Esophagus squamous epithelium (tissue), 5 donors: Measurements from ENCODE around the gene MAP3K5. TPM values are rescaled to one million over a fixed set of nuclear protein-coding genes. Genes with fewer than 3 reads are reported as not detected.
A peak's percentile ranks its signal among the peaks of the same experiment; 100 is the strongest.

Experiments
- DNase-seq: peaks from one replicate; lab custom pipeline; 2025; lab: John Stamatoyannopoulos, UW
- H3K27ac ChIP-seq, 4 donors: fragments of 200-600 bp; sonication (generic); one replicate each; pipeline ENCODE4 v1.5.1; 2016 to 2019; ENCODE audit warnings: mild to moderate bottlenecking in 1 of 4
- H3K27me3 ChIP-seq, 4 donors: fragments of 200-600 bp; sonication (generic); 1 replicate in 3 of 4; 2 replicates in 1 of 4; pipeline versions ENCODE4 v1.5.1 to v1.6.0; 2017 to 2021; ENCODE audit warnings: antibody characterized with exemption in 1 of 4
- H3K36me3 ChIP-seq, 3 donors: fragments of 200-600 bp; sonication (generic); one replicate each; pipeline ENCODE4 v1.5.1; 2016 to 2019
- H3K4me1 ChIP-seq, 3 donors: fragments of 200-600 bp; sonication (generic); one replicate each; pipeline ENCODE4 v1.5.1; 2017 to 2019
- H3K4me3 ChIP-seq, 4 donors: fragments of 200-600 bp; sonication (generic); 1 replicate in 3 of 4; 2 replicates in 1 of 4; pipeline ENCODE4 v1.5.1; 2016 to 2019; ENCODE audit warnings: mild to moderate bottlenecking in 2 of 4, moderate library complexity in 1 of 4
- H3K9me3 ChIP-seq, 3 donors: fragments of 200-600 bp; sonication (generic); one replicate each; pipeline ENCODE4 v1.5.1; 2016 to 2019
- POLR2A ChIP-seq, 4 donors: fragments of 450-650 bp; IDR thresholded peaks; one replicate each; pipeline ENCODE4 v1.6.1; 2017; ENCODE audit warnings: antibody characterized with exemption in 4 of 4, mild to moderate bottlenecking in 4 of 4, moderate library complexity in 3 of 4
- WGBS, 2 donors: methylation state at CpG; one replicate each; pipeline ENCODE4 v1.1.5; 2018; 5-methylcytosine and 5-hydroxymethylcytosine counted together
- intact Hi-C: fragments of 100-400 bp; cut with DNase I; formaldehyde crosslinking; loops from one replicate; pipeline ENCODE4 v1.15.0; 2022
- total RNA-seq, 4 donors: library from RNA; depleted of rRNA; stranded (reverse); fragments of >200 nt; gene quantifications; one replicate each; pipeline ENCODE4 v1.1.0, GENCODE V29; 2016
- TF ChIP-seq, protein P1 (sequence below), 6 experiments: fragments of 450-650 bp in 4 of 6; fragments of 200-600 bp in 2 of 6; sonication (generic) in 2 of 6; IDR thresholded peaks; one replicate each; pipeline ENCODE4 v1.5.1; 2016 to 2019; ENCODE audit warnings: antibody characterized with exemption in 6 of 6, mild to moderate bottlenecking in 4 of 6, moderate library complexity in 4 of 6
- donor health status: DM: yes; HTN: yes; CAD: no.

The MAP3K5 gene
- total RNA-seq, 4 donors from 2014 or later, result 9.2 to 22.9 (median 20.9) TPM

DNA sequence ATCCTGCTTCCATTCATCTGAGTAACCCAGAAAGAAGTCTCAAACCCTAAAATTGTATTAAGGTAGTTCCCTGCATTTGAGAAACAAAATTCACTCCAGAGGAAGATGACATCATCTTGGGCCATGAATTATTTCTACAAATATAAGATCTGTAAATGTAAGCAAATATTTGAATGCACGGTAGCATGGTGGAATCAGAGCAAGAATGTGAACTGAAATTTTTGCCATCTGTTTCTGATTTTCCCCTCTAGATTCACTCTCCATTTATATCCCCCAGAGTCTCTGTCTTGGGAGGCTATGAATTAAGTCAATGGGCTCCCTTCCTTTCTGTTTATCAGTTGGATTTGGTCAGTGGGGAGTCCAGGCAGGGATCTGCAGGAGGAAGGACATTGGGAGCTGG, 5.8 kb upstream of the MAP3K5 start:
- Histone ChIP-seq H3K9me3 (no peaks in the 10 kb centered on the region), H3K27me3 (no peaks in the 10 kb centered on the region), H3K4me1 (peaks cover 0 to 10% (median 4%) of the 10 kb centered on the region in 3 donors), H3K4me3 (no peak overlapping the region), H3K27ac (no peak overlapping the region), H3K36me3 (no peaks in the 10 kb centered on the region)
- TF ChIP-seq POLR2A (IDR thresholded peaks at IDR 0.05), result no peak
- TF ChIP-seq, protein P1, sequence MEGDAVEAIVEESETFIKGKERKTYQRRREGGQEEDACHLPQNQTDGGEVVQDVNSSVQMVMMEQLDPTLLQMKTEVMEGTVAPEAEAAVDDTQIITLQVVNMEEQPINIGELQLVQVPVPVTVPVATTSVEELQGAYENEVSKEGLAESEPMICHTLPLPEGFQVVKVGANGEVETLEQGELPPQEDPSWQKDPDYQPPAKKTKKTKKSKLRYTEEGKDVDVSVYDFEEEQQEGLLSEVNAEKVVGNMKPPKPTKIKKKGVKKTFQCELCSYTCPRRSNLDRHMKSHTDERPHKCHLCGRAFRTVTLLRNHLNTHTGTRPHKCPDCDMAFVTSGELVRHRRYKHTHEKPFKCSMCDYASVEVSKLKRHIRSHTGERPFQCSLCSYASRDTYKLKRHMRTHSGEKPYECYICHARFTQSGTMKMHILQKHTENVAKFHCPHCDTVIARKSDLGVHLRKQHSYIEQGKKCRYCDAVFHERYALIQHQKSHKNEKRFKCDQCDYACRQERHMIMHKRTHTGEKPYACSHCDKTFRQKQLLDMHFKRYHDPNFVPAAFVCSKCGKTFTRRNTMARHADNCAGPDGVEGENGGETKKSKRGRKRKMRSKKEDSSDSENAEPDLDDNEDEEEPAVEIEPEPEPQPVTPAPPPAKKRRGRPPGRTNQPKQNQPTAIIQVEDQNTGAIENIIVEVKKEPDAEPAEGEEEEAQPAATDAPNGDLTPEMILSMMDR (IDR thresholded peaks at IDR 0.05), result no peak
- 77 to 100% methylated on average over 1 of the region's 1 CpG for WGBS, 2 donors
- intact Hi-C loops, result loop anchor here (10.0 kb wide), 1 partner anchor 213 kb away; no protein-coding TSS in a partner anchor
- no peak for DNase-seq

DNA sequence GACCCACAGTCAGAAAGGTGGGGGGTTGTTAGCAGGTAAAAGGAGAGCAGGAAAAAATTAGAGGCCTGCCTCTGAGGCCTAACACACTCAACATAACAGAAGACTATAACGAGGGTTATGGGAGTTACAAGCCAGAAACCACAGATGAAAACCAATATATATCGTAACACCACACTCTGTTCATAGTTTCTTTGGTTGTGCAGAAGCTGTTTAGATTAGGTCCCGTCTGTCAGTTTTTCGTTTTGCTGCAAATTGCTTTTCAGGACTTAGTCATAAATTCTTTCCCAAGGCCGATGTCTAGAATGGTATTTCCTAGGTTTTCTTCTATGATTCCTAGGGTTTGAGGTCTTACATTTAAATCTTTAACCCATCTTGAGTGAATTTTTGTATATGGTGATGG, 3.7 kb upstream of the MAP3K5 start:
- no peaks in the 10 kb centered on the region for H3K9me3 ChIP-seq
- WGBS, 2 donors, result 87 to 89% methylated on average over 5 of the region's 5 CpGs
- no peak for DNase-seq
- TF ChIP-seq, protein P1 (IDR thresholded peaks at IDR 0.05), result no peak
- peaks cover 0 to 14% (median 4%) of the 10 kb centered on the region in 3 donors for H3K4me1 ChIP-seq
- no peak overlapping the region for H3K27ac ChIP-seq
- H3K36me3 ChIP-seq, result no peaks in the 10 kb centered on the region
- no peak overlapping the region for H3K4me3 ChIP-seq
- no peaks in the 10 kb centered on the region for H3K27me3 ChIP-seq
- intact Hi-C loops, result loop anchor here (10.0 kb wide), 1 partner anchor 211 kb away; no protein-coding TSS in a partner anchor

DNA sequence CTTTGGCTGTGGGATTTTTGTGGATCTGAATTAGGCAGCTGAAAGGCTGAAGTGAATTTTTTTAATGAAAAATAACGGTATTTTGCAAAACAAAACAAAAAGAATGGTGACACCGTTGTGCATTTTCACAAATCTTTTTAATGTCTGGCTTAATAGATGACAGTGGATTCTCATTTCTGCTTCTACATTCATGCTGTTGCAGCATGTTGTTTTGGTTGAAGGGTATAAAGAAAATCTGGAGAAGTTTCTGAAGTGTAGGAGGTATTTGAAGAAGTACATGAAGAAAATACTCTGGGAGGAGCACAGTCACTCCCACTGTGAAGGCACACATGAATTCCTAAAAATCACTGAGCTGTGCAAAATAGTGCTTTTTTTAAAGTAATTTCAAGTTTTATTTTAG, 3.1 kb upstream of the MAP3K5 start:
- WGBS, 2 donors, result 86 to 91% methylated on average over 2 of the region's 2 CpGs
- no peak overlapping the region for H3K4me3 ChIP-seq
- peaks cover under 1 to 20% (median 4%) of the 10 kb centered on the region in 3 donors for H3K4me1 ChIP-seq
- H3K9me3 ChIP-seq, result no peaks in the 10 kb centered on the region
- no peaks in the 10 kb centered on the region for H3K36me3 ChIP-seq
- intact Hi-C loops, result loop anchor here (10.0 kb wide), 1 partner anchor 211 kb away; no protein-coding TSS in a partner anchor
- H3K27me3 ChIP-seq, result no peaks in the 10 kb centered on the region
- TF ChIP-seq, protein P1 (IDR thresholded peaks at IDR 0.05), result no peak
- TF ChIP-seq POLR2A (IDR thresholded peaks at IDR 0.05), result no peak
- DNase-seq, result no peak
- H3K27ac ChIP-seq, result no peak overlapping the region

DNA sequence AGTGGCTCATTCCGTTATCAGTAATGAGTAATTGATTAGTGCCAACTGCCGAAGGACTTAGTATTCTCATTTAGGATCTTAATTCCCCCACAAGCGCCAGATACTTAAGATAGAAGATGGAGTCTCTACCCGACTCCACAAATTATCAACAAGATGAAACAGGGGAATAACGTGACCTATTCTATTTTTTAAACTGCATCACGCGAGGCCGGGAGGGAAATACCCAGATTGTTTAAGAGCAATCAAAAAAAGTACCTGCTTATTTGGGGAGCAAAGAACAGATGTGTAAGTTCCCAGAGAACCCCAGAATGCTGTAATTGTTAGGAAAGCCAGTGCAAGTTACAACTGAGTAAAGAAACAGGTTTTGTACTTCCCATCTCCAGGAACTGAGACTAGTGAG, 1.1 kb upstream of the MAP3K5 start:
- Histone ChIP-seq H3K27me3 (no peaks in the 10 kb centered on the region), H3K4me1 (peaks cover 7 to 40% (median 15%) of the 10 kb centered on the region in 3 donors), H3K9me3 (no peaks in the 10 kb centered on the region), H3K27ac (peak overlapping the region; percentile 92 to 96 (median 94)), H3K36me3 (no peaks in the 10 kb centered on the region), H3K4me3 (peak overlapping the region; percentile 90 to 97 (median 96))
- intact Hi-C loops, result loop anchor here (10.0 kb wide), 1 partner anchor 209 kb away; no protein-coding TSS in a partner anchor
- TF ChIP-seq, protein P1 (IDR thresholded peaks at IDR 0.05), result no peak
- TF ChIP-seq POLR2A (IDR thresholded peaks at IDR 0.05), result no peak
- DNase-seq, result no peak
- WGBS, 2 donors, result 9 to 15% methylated on average over 8 of the region's 8 CpGs

DNA sequence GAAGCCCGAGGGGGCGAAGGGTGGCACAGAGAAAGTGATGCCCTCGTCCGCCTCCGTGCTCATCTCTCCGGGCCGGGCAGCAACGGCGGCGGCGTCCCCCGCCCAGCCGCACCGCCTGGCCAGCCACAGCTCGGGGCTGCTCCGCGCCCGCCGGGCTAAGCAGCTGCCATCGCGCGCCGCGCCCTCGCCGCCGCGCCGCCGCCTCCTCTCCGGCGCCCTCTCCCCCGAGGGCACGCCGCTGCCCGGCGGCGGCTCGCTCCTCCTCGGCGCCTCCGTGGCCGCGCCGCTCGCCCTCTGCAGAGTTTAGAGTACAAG, 225 bp downstream of the MAP3K5 start:
- Histone ChIP-seq H3K27me3 (no peaks in the 10 kb centered on the region), H3K9me3 (no peaks in the 10 kb centered on the region), H3K4me1 (peaks cover 7 to 53% (median 24%) of the 10 kb centered on the region in 3 donors), H3K27ac (peak overlapping the region; percentile 92 to 96 (median 94)), H3K4me3 (peak overlapping the region; percentile 90 to 97 (median 96)), H3K36me3 (no peaks in the 10 kb centered on the region)
- TF ChIP-seq POLR2A (IDR thresholded peaks at IDR 0.05), result no peak
- TF ChIP-seq, protein P1 (IDR thresholded peaks at IDR 0.05), result no peak
- WGBS, 2 donors, result 0% methylated on average over 1 of the region's 46 CpGs; no CpG with 5 or more reads in 1 of the 2 donors
- DNase-seq, result no peak
- intact Hi-C loops, result loop anchor here (10.0 kb wide), 1 partner anchor 207 kb away; no protein-coding TSS in a partner anchor
